ENCODE results near the gene SLC27A4.

- TF ChIP-seq EZH2phosphoT487 (IDR thresholded peaks at IDR 0.05; ENCODE audit: borderline replicate concordance, low read depth, low read length) = no peak
- TF ChIP-seq, protein P1, sequence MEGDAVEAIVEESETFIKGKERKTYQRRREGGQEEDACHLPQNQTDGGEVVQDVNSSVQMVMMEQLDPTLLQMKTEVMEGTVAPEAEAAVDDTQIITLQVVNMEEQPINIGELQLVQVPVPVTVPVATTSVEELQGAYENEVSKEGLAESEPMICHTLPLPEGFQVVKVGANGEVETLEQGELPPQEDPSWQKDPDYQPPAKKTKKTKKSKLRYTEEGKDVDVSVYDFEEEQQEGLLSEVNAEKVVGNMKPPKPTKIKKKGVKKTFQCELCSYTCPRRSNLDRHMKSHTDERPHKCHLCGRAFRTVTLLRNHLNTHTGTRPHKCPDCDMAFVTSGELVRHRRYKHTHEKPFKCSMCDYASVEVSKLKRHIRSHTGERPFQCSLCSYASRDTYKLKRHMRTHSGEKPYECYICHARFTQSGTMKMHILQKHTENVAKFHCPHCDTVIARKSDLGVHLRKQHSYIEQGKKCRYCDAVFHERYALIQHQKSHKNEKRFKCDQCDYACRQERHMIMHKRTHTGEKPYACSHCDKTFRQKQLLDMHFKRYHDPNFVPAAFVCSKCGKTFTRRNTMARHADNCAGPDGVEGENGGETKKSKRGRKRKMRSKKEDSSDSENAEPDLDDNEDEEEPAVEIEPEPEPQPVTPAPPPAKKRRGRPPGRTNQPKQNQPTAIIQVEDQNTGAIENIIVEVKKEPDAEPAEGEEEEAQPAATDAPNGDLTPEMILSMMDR (conservative IDR thresholded peaks at IDR 0.05; ENCODE audit: low read length) = no peak
Measured at GRCh38 chr9:128405077-128405779, 64.9 kb downstream of the SLC27A4 start.
